ENCODE measurements around the gene IL17C.

Gene IL17C

DNA sequence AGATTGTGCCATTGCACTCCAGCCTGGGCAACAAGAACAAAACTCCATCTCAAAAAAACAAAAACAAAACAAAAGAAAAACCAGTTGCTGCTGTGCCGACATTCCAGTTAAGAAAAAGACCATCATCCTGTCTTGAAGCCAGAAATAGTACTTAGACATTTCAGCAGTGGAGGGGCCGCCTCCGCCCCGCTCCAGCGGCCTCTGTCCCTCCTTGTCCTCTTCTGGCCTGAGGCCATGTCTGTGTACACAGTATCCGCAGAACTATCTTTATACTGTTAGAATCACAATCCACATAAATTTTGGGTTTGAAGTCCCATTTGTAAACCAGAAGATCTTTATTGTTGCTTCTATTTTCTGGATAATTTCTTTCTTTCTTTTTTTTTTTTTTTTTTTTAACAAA lies 43.3 kb upstream of the IL17C start:
- no peak for TF ChIP-seq EZH2 (IDR thresholded peaks at IDR 0.05; ENCODE audit: borderline replicate concordance, low read depth, low read length, severe bottlenecking)
- TF ChIP-seq, protein P1, sequence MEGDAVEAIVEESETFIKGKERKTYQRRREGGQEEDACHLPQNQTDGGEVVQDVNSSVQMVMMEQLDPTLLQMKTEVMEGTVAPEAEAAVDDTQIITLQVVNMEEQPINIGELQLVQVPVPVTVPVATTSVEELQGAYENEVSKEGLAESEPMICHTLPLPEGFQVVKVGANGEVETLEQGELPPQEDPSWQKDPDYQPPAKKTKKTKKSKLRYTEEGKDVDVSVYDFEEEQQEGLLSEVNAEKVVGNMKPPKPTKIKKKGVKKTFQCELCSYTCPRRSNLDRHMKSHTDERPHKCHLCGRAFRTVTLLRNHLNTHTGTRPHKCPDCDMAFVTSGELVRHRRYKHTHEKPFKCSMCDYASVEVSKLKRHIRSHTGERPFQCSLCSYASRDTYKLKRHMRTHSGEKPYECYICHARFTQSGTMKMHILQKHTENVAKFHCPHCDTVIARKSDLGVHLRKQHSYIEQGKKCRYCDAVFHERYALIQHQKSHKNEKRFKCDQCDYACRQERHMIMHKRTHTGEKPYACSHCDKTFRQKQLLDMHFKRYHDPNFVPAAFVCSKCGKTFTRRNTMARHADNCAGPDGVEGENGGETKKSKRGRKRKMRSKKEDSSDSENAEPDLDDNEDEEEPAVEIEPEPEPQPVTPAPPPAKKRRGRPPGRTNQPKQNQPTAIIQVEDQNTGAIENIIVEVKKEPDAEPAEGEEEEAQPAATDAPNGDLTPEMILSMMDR (IDR thresholded peaks at IDR 0.05; ENCODE audit: borderline replicate concordance, extremely low read depth, low read length, poor library complexity, severe bottlenecking), result no peak
- H3K79me2 ChIP-seq (ENCODE audit: insufficient read depth, low read length), result peaks cover 65% of the 10 kb centered on the region
- no peaks in the 10 kb centered on the region for H3K27me3 ChIP-seq (ENCODE audit: insufficient read depth, low read length, poor library complexity)
- H3K27ac ChIP-seq (ENCODE audit: low read length), result no peak overlapping the region
- no peaks in the 10 kb centered on the region for H3K4me1 ChIP-seq (ENCODE audit: insufficient read depth, low read length)
- no peaks in the 10 kb centered on the region for H3K9me3 ChIP-seq (ENCODE audit: insufficient read depth, low read length, severe bottlenecking)
- DNase-seq (no peak), ATAC-seq (ENCODE audit: insufficient read depth, low read depth) (no peak)
- H3K4me3 ChIP-seq (ENCODE audit: low read depth in 1 of 2, low read length in 2 of 2), result no peak overlapping the region
- H2AFZ ChIP-seq (ENCODE audit: low read depth, low read length), result no peak overlapping the region
- peaks cover 51% of the 10 kb centered on the region for H4K20me1 ChIP-seq (ENCODE audit: insufficient read depth, low read length)
- H3K9ac ChIP-seq (ENCODE audit: low read depth, low read length), result no peak overlapping the region
- no peak overlapping the region for H3K4me2 ChIP-seq (ENCODE audit: insufficient read depth, low read length)
- H3K36me3 ChIP-seq (ENCODE audit: insufficient read depth, low read length), result peaks cover 73% of the 10 kb centered on the region

DNA sequence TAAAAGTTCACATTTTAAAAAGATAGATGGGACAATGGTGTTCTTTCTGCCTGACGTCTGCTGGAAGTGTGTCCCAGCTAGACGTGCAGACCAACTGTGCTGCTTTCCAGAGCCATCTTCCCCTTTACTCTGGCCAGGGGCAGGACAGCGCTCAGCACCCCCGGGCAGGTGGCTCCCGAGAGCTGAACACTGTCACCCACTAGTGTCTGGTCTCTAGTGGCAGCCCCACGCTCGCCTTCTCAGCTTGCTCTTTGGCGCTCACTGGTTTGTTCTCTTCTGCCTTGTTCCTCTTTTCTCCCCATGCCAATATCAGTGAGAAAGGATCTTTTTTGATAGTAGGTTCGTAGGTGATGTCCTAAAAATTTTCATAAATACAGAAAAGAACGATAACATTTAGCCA lies 42.5 kb upstream of the IL17C start:
- Histone ChIP-seq H3K4me2 (ENCODE audit: insufficient read depth, low read length) (no peak overlapping the region), H3K9me3 (ENCODE audit: insufficient read depth, low read length, severe bottlenecking) (no peaks in the 10 kb centered on the region), H3K27ac (ENCODE audit: low read length) (no peak overlapping the region), H3K4me3 (ENCODE audit: low read depth in 1 of 2, low read length in 2 of 2) (no peak overlapping the region), H4K20me1 (ENCODE audit: insufficient read depth, low read length) (peaks cover 51% of the 10 kb centered on the region), H3K79me2 (ENCODE audit: insufficient read depth, low read length) (peaks cover 60% of the 10 kb centered on the region), H3K9ac (ENCODE audit: low read depth, low read length) (no peak overlapping the region), H3K4me1 (ENCODE audit: insufficient read depth, low read length) (no peaks in the 10 kb centered on the region), H3K36me3 (ENCODE audit: insufficient read depth, low read length) (peaks cover 76% of the 10 kb centered on the region), H2AFZ (ENCODE audit: low read depth, low read length) (no peak overlapping the region), H3K27me3 (ENCODE audit: insufficient read depth, low read length, poor library complexity) (no peaks in the 10 kb centered on the region)
- TF ChIP-seq, protein P1 (IDR thresholded peaks at IDR 0.05; ENCODE audit: borderline replicate concordance, extremely low read depth, low read length, poor library complexity, severe bottlenecking), result no peak
- TF ChIP-seq EZH2 (IDR thresholded peaks at IDR 0.05; ENCODE audit: borderline replicate concordance, low read depth, low read length, severe bottlenecking), result no peak
- no peak for DNase-seq
- no peak for ATAC-seq (ENCODE audit: insufficient read depth, low read depth)

DNA sequence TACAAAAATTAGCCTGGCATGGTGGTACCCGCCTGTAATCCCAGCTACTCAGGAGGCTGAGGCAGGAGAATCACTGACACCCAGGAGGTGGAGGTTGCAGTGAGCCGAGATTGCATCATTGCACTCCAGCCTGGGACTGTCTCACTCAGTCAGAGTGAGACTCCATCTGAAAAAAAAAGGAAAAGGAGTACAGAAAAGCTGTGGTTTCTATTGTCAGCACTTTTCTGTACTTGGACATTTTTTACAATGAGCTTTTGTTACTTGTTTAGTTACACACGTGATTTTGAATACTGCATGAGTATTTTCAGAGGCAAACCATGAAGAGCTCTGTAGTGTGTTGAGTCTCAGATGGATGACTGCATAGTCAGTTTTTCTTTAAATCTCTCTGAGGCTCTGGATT lies 41.9 kb upstream of the IL17C start:
- H2AFZ ChIP-seq (ENCODE audit: low read depth, low read length), result no peak overlapping the region
- ATAC-seq (ENCODE audit: insufficient read depth, low read depth) (no peak), DNase-seq (no peak)
- H3K36me3 ChIP-seq (ENCODE audit: insufficient read depth, low read length), result peaks cover 80% of the 10 kb centered on the region
- no peak overlapping the region for H3K4me2 ChIP-seq (ENCODE audit: insufficient read depth, low read length)
- H3K4me3 ChIP-seq (ENCODE audit: low read depth in 1 of 2, low read length in 2 of 2), result no peak overlapping the region
- H3K9me3 ChIP-seq (ENCODE audit: insufficient read depth, low read length, severe bottlenecking), result no peaks in the 10 kb centered on the region
- no peaks in the 10 kb centered on the region for H3K4me1 ChIP-seq (ENCODE audit: insufficient read depth, low read length)
- H3K27ac ChIP-seq (ENCODE audit: low read length), result no peak overlapping the region
- no peak overlapping the region for H3K9ac ChIP-seq (ENCODE audit: low read depth, low read length)
- H3K27me3 ChIP-seq (ENCODE audit: insufficient read depth, low read length, poor library complexity), result no peaks in the 10 kb centered on the region
- TF ChIP-seq EZH2 (IDR thresholded peaks at IDR 0.05; ENCODE audit: borderline replicate concordance, low read depth, low read length, severe bottlenecking), result no peak
- TF ChIP-seq, protein P1 (IDR thresholded peaks at IDR 0.05; ENCODE audit: borderline replicate concordance, extremely low read depth, low read length, poor library complexity, severe bottlenecking), result no peak
- peaks cover 55% of the 10 kb centered on the region for H4K20me1 ChIP-seq (ENCODE audit: insufficient read depth, low read length)
- peaks cover 60% of the 10 kb centered on the region for H3K79me2 ChIP-seq (ENCODE audit: insufficient read depth, low read length)
